Cardiac muscle cell (in vitro differentiated cells and primary cell): ENCODE measurements around the gene TBC1D9. TPM values are rescaled to one million over a fixed set of nuclear protein-coding genes. Genes with fewer than 3 reads are reported as not detected.

Source experiments
- DNase-seq, 2 donors: peaks; one replicate each; pipeline versions ENCODE4 v3.0.0 to v3.0.0-alpha.2; 2010 to 2017; ENCODE audit warnings: low read depth in 1 of 2, low spot score in 1 of 2
- H3K27ac ChIP-seq: fragments of 200-600 bp; sonication (generic); 2 replicates; pipeline ENCODE4 v1.5.1; 2016
- H3K27me3 ChIP-seq: fragments of 200-600 bp; sonication (generic); 2 replicates; pipeline ENCODE4 v1.6.0; 2016; ENCODE audit warnings: control low read depth
- H3K36me3 ChIP-seq: fragments of 200-600 bp; sonication (generic); 2 replicates; pipeline ENCODE4 v1.5.1; 2016; ENCODE audit warnings: control low read depth
- H3K4me1 ChIP-seq: fragments of 200-600 bp; sonication (generic); 2 replicates; pipeline ENCODE4 v1.8.1; 2017; ENCODE audit warnings: low read depth, mild to moderate bottlenecking, mixed run types
- H3K4me3 ChIP-seq: fragments of 200-600 bp; sonication (generic); 2 replicates; pipeline ENCODE4 v1.5.1; 2016; ENCODE audit warnings: mild to moderate bottlenecking
- H3K9me3 ChIP-seq: fragments of 200-600 bp; sonication (generic); 2 replicates; pipeline ENCODE4 v1.5.1; 2017; ENCODE audit warnings: low read depth, mild to moderate bottlenecking, control low read depth
- polyA plus RNA-seq: library from polyadenylated mRNA; unstranded; fragments of >200 nt; fragmentation: Nextera tagmentation; extraction: Ambion mirVana; gene quantifications from 2 replicates; pipeline ENCODE4 v1.2.1, GENCODE V29; 2016
- total RNA-seq: library from RNA; depleted of rRNA; stranded (reverse); fragments of >200 nt; gene quantifications from 2 replicates; pipeline ENCODE4 v1.2.3, GENCODE V29; 2016
- TF ChIP-seq, protein P1 (sequence below): IDR thresholded peaks from 2 replicates; pipeline ENCODE4 v1.5.1; 2012; ENCODE audit warnings: low read depth, mild to moderate bottlenecking, low read length

TBC1D9 gene
- total and polyA plus RNA-seq, 2 experiments from 2014 or later, result 3.4 to 5.2 TPM

DNA sequence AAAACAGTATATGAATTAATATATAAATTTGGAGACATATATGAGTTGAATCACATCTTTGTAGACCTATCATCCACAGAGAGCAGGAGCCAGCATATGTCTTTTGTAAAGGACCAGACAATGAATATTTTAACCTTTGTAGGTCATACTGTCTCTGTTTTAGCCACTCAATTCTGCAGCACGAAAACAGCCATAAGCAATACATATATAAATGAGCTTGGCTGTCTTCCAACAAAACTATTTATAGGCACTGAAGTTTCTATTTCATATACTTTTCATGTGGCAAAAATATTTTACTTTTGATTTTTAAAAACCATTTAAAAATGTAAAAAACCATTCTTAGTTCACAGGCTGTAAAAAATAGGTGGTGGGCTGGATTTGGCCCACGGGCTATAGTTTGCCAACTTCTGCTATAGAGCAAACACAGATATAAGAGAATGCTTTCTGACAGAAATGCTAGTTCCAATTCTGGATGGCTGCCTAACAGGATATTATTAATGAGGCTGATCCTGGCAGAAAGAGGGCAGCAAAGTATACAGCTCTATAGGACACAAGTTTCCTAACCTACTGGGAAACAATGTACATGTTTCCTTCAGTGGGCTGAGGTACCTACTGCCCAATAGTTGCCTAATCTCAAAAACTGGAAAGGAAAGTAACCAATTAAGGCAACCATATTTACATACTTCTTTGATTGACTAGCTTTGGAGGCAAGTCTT lies 129.4 kb downstream of the TBC1D9 start:
- TF ChIP-seq, protein P1, sequence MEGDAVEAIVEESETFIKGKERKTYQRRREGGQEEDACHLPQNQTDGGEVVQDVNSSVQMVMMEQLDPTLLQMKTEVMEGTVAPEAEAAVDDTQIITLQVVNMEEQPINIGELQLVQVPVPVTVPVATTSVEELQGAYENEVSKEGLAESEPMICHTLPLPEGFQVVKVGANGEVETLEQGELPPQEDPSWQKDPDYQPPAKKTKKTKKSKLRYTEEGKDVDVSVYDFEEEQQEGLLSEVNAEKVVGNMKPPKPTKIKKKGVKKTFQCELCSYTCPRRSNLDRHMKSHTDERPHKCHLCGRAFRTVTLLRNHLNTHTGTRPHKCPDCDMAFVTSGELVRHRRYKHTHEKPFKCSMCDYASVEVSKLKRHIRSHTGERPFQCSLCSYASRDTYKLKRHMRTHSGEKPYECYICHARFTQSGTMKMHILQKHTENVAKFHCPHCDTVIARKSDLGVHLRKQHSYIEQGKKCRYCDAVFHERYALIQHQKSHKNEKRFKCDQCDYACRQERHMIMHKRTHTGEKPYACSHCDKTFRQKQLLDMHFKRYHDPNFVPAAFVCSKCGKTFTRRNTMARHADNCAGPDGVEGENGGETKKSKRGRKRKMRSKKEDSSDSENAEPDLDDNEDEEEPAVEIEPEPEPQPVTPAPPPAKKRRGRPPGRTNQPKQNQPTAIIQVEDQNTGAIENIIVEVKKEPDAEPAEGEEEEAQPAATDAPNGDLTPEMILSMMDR, result peak; percentile 22
- H3K4me3 ChIP-seq, result no peak overlapping the region
- peaks cover 6% of the 10 kb centered on the region for H3K36me3 ChIP-seq
- peak in 1 of 2 donors; percentile 24 for DNase-seq
- H3K27ac ChIP-seq, result no peak overlapping the region
- no peaks in the 10 kb centered on the region for H3K9me3 ChIP-seq
- H3K4me1 ChIP-seq, result no peaks in the 10 kb centered on the region
- H3K27me3 ChIP-seq, result no peaks in the 10 kb centered on the region

DNA sequence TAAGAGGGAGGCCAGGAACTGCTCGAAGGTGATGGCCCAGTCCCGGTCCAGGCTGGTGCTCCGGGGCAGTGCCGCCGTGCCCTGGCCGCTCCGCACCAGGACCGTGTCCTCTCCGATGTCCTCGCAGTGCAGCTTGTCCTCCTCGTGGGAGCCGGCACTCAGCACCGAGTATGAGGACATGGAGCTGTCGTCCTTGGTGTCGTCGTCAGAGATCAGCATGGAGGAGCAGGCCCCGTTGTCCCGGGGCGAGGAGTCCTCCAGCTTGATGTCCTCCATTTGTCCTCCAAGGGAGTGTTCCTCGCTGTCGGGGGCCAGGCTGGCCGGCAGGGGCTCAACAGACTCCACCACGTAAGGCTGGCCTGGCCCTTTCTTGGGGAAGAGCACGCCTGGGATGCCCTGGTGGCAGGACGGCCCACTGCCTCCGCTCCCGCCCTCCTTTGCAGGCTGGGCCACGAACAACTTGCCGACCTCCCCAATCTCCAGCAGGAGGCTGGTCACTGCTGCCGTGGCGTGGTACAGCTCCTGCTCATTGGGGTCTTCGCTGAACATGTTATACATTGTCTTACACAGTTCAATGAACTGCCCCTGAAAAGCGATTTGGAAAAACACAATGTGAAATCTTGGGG lies 133.7 kb downstream of the TBC1D9 start:
- Histone ChIP-seq H3K4me1 (no peaks in the 10 kb centered on the region), H3K27ac (no peak overlapping the region), H3K9me3 (no peaks in the 10 kb centered on the region), H3K36me3 (peaks cover 6% of the 10 kb centered on the region), H3K4me3 (no peak overlapping the region), H3K27me3 (no peaks in the 10 kb centered on the region)
- DNase-seq, result no peak
- TF ChIP-seq, protein P1, result no peak

DNA sequence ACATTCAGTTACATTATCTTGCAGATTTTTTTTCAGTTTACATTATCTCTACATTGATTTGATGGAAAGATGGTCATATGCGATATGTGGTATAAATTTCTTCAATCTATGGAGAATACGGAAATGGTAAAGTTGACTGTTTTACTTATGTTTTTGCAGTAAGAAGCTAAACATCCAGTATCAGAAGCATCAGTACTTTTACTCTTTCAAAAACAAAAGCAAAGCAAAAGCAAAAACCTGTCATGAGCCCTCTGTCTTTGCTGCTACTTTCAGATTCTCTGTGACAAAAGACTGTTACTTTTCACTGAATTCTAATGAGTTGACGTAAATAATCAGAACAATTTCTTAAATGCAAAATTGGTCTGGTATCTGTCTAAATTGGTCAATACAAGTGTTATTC lies 135.0 kb downstream of the TBC1D9 start:
- TF ChIP-seq, protein P1, result no peak
- Histone ChIP-seq H3K9me3 (no peaks in the 10 kb centered on the region), H3K27me3 (no peaks in the 10 kb centered on the region), H3K27ac (no peak overlapping the region), H3K4me3 (no peak overlapping the region), H3K36me3 (peaks cover 6% of the 10 kb centered on the region), H3K4me1 (no peaks in the 10 kb centered on the region)
- no peak for DNase-seq

DNA sequence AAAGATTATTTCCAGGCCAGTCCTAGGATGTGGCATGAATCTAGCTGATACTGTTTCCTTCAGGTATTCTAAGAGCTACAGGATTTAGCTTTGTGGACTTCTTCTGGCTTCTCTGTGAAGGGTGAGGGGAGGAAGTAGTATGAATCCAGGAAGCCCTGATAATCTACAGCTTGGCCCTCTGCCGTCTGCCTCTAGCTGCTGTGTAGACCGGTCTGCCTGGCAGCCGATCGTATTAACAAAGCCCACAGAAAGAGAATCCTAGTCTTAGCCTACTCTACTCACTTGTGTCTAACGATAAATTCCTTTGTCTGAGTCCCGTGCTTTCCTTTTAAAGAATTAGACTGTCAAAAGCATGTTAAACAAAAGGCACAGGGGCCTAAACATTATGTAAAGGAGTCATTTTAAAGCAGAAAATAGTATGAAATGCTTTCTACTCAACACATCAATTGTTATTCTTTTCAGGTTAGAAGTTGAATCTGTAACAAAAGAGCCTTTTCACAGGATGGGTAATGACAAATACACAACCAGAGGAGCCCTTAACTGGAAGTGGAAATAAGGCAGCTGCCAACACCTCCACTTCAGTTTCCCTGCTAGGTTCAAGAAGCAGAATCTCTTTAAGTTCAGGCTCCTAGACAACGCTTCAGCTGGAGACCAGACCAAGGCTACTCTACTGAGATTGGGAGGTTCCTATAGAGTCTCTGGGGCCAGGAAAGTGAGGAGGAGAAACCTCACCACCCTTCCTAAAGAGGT lies 138.5 kb downstream of the TBC1D9 start:
- H3K4me1 ChIP-seq, result no peaks in the 10 kb centered on the region
- no peak overlapping the region for H3K27ac ChIP-seq
- DNase-seq, result peak in 1 of 2 donors; percentile 52
- no peak overlapping the region for H3K4me3 ChIP-seq
- no peaks in the 10 kb centered on the region for H3K9me3 ChIP-seq
- H3K27me3 ChIP-seq, result no peaks in the 10 kb centered on the region
- TF ChIP-seq, protein P1, result no peak
- H3K36me3 ChIP-seq, result no peaks in the 10 kb centered on the region

DNA sequence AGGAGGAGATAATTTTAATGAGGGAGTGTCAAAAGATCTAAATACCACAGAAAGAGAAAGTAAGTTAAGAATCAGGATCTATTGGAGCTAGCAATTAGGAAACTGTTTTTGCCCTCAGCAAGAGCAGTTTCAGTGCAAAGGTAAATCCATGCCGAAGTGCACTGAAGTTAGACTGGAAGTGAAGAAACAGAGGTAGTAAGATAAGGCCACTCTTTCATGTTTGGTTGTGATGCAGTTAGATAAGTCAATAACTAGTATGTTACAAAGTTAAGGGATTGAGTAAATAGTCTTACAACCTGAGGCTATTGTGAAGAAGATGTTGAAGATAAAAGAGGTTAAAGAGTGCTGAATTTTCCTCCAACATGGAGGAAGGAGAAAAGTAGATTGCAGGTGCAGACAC lies 140.7 kb downstream of the TBC1D9 start:
- TF ChIP-seq, protein P1, result no peak
- H3K36me3 ChIP-seq, result no peaks in the 10 kb centered on the region
- H3K4me1 ChIP-seq, result no peaks in the 10 kb centered on the region
- H3K4me3 ChIP-seq, result no peak overlapping the region
- H3K27ac ChIP-seq, result no peak overlapping the region
- no peak for DNase-seq
- H3K27me3 ChIP-seq, result no peaks in the 10 kb centered on the region
- H3K9me3 ChIP-seq, result no peaks in the 10 kb centered on the region
